ENCODE data around the gene PCDH1.

Gene PCDH1

GRCh38 chr5:141807732-141808131, 70.5 kb downstream of the PCDH1 start:
- DNase-seq (ENCODE audit: low read depth) = no peak

- no peak for DNase-seq (ENCODE audit: low read depth)
These were observed 70.9 kb downstream of the PCDH1 start for GRCh38 chr5:141807329-141807728.

GRCh38 chr5:141806626-141807025, 71.6 kb downstream of the PCDH1 start:
- no peak for DNase-seq (ENCODE audit: low read depth)

- DNase-seq (ENCODE audit: low read depth) = no peak
These were observed 72.2 kb downstream of the PCDH1 start for GRCh38 chr5:141805874-141806595.

GRCh38 chr5:141804475-141804874, 73.7 kb downstream of the PCDH1 start:
- no peak for DNase-seq (ENCODE audit: low read depth)

Measured in amniotic epithelial cell (primary cell).